Parathyroid adenoma (tissue), 2 donors: Measurements from ENCODE around the gene TBC1D22A.

Source experiments
- H2AFZ ChIP-seq: fragments of 300-600 bp; sonication (generic); one replicate; pipeline ENCODE4 v1.7.0; 2017; ENCODE audit warnings: antibody characterized with exemption, mild to moderate bottlenecking
- H3K27ac ChIP-seq: fragments of 300-600 bp; sonication (generic); one replicate; pipeline ENCODE4 v1.7.0; 2017
- H3K27me3 ChIP-seq: fragments of 300-600 bp; sonication (generic); one replicate; pipeline ENCODE4 v1.7.0; 2017; ENCODE audit warnings: low read length; ENCODE audit not compliant: control insufficient read depth, insufficient read depth
- H3K36me3 ChIP-seq: fragments of 300-600 bp; sonication (generic); one replicate; pipeline ENCODE4 v1.7.0; 2017; ENCODE audit warnings: low read length; ENCODE audit not compliant: control insufficient read depth, insufficient read depth
- H3K4me1 ChIP-seq: fragments of 300-600 bp; sonication (generic); one replicate; pipeline ENCODE4 v1.7.0; 2017; ENCODE audit warnings: control low read depth
- H3K4me2 ChIP-seq: fragments of 300-600 bp; sonication (generic); one replicate; pipeline ENCODE4 v1.7.0; 2017; ENCODE audit warnings: low read length
- H3K4me3 ChIP-seq: fragments of 300-600 bp; sonication (generic); one replicate; pipeline ENCODE4 v1.7.0; 2017; ENCODE audit warnings: low read depth, low read length
- H3K79me2 ChIP-seq: fragments of 300-600 bp; sonication (generic); one replicate; pipeline ENCODE4 v1.7.0; 2017; ENCODE audit warnings: control low read depth
- H3K9ac ChIP-seq: fragments of 300-600 bp; sonication (generic); one replicate; pipeline ENCODE4 v1.7.0; 2017; ENCODE audit warnings: mild to moderate bottlenecking
- H3K9me3 ChIP-seq: fragments of 300-600 bp; sonication (generic); one replicate; pipeline ENCODE4 v1.7.0; 2017; ENCODE audit warnings: low read length; ENCODE audit not compliant: control insufficient read depth
- CTCF ChIP-seq: fragments of 300-600 bp; sonication (generic); IDR thresholded peaks from one replicate; pipeline ENCODE4 v1.7.0; 2017; ENCODE audit warnings: antibody characterized with exemption, mild to moderate bottlenecking
- donor health status: primary hyperparathyroidism.

Gene TBC1D22A

GRCh38 chr22:47043835-47044721 lies 281.6 kb downstream of the TBC1D22A start:
- Histone ChIP-seq H2AFZ (no peak overlapping the region), H3K27ac (no peak overlapping the region), H3K36me3 (no peaks in the 10 kb centered on the region), H3K79me2 (no peaks in the 10 kb centered on the region), H3K9me3 (no peaks in the 10 kb centered on the region), H3K9ac (no peak overlapping the region), H3K4me2 (no peak overlapping the region), H3K4me3 (no peak overlapping the region), H3K4me1 (no peaks in the 10 kb centered on the region), H3K27me3 (no peaks in the 10 kb centered on the region)
- no peak for TF ChIP-seq CTCF

- Histone ChIP-seq H3K27me3 (no peaks in the 10 kb centered on the region), H3K79me2 (no peaks in the 10 kb centered on the region), H3K36me3 (no peaks in the 10 kb centered on the region), H3K27ac (no peak overlapping the region), H2AFZ (no peak overlapping the region), H3K9ac (no peak overlapping the region), H3K4me3 (no peak overlapping the region), H3K9me3 (no peaks in the 10 kb centered on the region), H3K4me2 (no peak overlapping the region), H3K4me1 (no peaks in the 10 kb centered on the region)
- no peak for TF ChIP-seq CTCF
These were observed 282.5 kb downstream of the TBC1D22A start for GRCh38 chr22:47044722-47045535.

- no peak overlapping the region for H3K4me3 ChIP-seq
These were observed 283.4 kb downstream of the TBC1D22A start for GRCh38 chr22:47045691-47046410.

More at GRCh38 chr22:47045691-47046410, 283.4 kb downstream of the TBC1D22A start:
- Histone ChIP-seq H3K4me2 (no peak overlapping the region), H3K36me3 (no peaks in the 10 kb centered on the region), H3K9me3 (no peaks in the 10 kb centered on the region), H3K27me3 (no peaks in the 10 kb centered on the region), H3K27ac (no peak overlapping the region), H3K79me2 (no peaks in the 10 kb centered on the region), H2AFZ (no peak overlapping the region), H3K4me1 (no peaks in the 10 kb centered on the region), H3K9ac (no peak overlapping the region)
- no peak for TF ChIP-seq CTCF
